GM20000 (cell line): Measurements from ENCODE around the gene EPS8L1.

Experiments
- DNase-seq: peaks from one replicate; pipeline ENCODE4 v3.0.0; 2012; ENCODE audit warnings: low spot score
- CTCF ChIP-seq: IDR thresholded peaks from 2 replicates; pipeline ENCODE4 v1.5.1; 2012; ENCODE audit warnings: mild to moderate bottlenecking, control low read depth; ENCODE audit errors: extremely low read depth, missing control alignments

Gene EPS8L1

GRCh38 chr19:55083004-55083850 lies 7.6 kb downstream of the EPS8L1 start:
- DNase-seq = no peak
- TF ChIP-seq CTCF = no peak

GRCh38 chr19:55084416-55084815 lies 8.7 kb downstream of the EPS8L1 start:
- DNase-seq = no peak

GRCh38 chr19:55085923-55086715 lies 10.4 kb downstream of the EPS8L1 start:
- no peak for TF ChIP-seq CTCF
- DNase-seq = peak; percentile 18

More at GRCh38 chr19:55084416-55084815, 8.7 kb downstream of the EPS8L1 start:
- TF ChIP-seq CTCF = no peak

- peak; percentile 86 for DNase-seq
- TF ChIP-seq CTCF = no peak
These were observed 11.3 kb downstream of the EPS8L1 start for GRCh38 chr19:55086730-55087541.

GRCh38 chr19:55087542-55087901 lies 11.9 kb downstream of the EPS8L1 start:
- no peak for DNase-seq
- TF ChIP-seq CTCF = no peak

GRCh38 chr19:55088021-55088451 lies 12.4 kb downstream of the EPS8L1 start:
- no peak for TF ChIP-seq CTCF
- no peak for DNase-seq
